ENCODE measurements around the gene OR51B6. TPM values are rescaled to one million over a fixed set of nuclear protein-coding genes. Genes with fewer than 3 reads are reported as not detected.

The OR51B6 gene
- total RNA-seq, 2 experiments from 2014 or later: not detected

DNA sequence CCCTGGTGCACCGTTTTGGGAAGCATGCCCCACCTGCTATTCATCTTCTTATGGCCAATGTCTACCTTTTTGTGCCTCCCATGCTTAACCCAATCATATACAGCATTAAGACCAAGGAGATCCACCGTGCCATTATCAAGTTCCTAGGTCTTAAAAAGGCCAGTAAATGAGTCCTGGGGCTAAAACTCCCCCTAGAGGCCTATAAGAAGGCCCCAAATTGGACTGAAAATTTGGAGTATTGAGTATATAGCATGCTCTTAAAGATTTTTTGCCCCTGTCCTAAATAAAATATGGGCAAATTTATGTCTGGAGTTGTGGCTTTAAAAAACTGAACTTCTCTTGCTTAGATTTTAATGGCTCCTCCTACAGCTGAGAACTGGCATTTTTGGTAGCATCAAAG, 38.9 kb downstream of the OR51B6 start:
- no peaks in the 10 kb centered on the region for H3K36me3 Mint-ChIP-seq

DNA sequence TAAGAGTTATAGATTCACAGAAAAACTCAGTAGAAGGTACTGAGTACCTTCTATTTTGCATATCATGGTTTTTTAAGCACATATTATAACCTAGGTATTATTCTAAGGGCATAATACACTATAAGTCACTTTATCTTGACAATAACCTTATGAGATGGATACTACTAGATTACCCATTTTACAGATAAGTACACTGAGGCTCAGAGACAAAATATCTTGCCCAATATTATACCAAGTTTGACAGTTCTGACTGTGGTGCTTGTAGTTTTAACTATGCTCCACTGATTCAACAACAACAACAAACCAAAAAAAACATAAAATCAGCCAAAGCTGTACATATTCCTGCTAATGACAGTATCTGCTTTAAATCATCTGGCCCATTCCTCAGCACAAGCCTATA, 42.8 kb downstream of the OR51B6 start:
- H3K4me1 Mint-ChIP-seq: no peaks in the 10 kb centered on the region
- no peak overlapping the region for H3K4me3 Mint-ChIP-seq
- no peaks in the 10 kb centered on the region for H3K9me3 Mint-ChIP-seq
- H3K27me3 Mint-ChIP-seq: peaks cover 4% of the 10 kb centered on the region
- DNase-seq: no peak
- no peaks in the 10 kb centered on the region for H3K36me3 Mint-ChIP-seq
- H3K27ac Mint-ChIP-seq: no peak overlapping the region

More for the DNA sequence above, 38.9 kb downstream of the OR51B6 start:
- Mint-ChIP-seq H3K9me3 (no peaks in the 10 kb centered on the region), H3K4me3 (no peak overlapping the region), H3K27me3 (peaks cover 4% of the 10 kb centered on the region), H3K4me1 (no peaks in the 10 kb centered on the region), H3K27ac (no peak overlapping the region)
- DNase-seq: no peak

DNA sequence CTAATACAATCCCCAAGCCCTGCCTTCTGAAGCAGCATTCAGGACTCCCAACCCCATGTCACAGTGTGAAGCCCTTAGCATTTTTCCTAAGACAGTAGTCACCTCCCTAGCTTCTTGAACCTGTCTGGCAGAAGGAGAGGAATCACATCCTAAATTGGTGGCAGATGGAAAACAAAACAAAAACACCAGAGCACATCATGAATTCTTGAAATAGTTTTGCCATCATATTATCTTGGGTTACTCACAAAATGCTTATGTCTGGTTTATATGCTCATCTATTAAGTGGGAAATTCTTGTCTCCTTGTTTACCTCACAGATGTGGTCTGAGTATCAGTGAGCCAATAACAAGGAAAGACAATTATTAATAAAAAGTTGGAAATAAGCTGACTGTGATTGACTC, 47.6 kb downstream of the OR51B6 start:
- H3K4me1 Mint-ChIP-seq: no peaks in the 10 kb centered on the region
- no peaks in the 10 kb centered on the region for H3K36me3 Mint-ChIP-seq
- H3K27ac Mint-ChIP-seq: no peak overlapping the region
- no peaks in the 10 kb centered on the region for H3K9me3 Mint-ChIP-seq
- H3K4me3 Mint-ChIP-seq: no peak overlapping the region
- H3K27me3 Mint-ChIP-seq: no peaks in the 10 kb centered on the region
- no peak for DNase-seq

Other genes starting within 250 kb of the OR51B6 start
- gene OR52A5, start 213.2 kb upstream of the OR51B6 start, total RNA-seq: not detected
- not detected for gene OR52A1, start 196.8 kb upstream of the OR51B6 start, total RNA-seq
- gene OR51V1, start 150.8 kb upstream of the OR51B6 start, total RNA-seq: not detected
- gene HBB, start 124.4 kb upstream of the OR51B6 start, total RNA-seq: not detected
- not detected for gene HBD, start 117.0 kb upstream of the OR51B6 start, total RNA-seq
- gene HBG1, start 101.7 kb upstream of the OR51B6 start, total RNA-seq: not detected
- not detected for gene HBG2, start 96.7 kb upstream of the OR51B6 start, total RNA-seq
- not detected for gene HBE1, start 81.6 kb upstream of the OR51B6 start, total RNA-seq
- not detected for gene OR51B4, start 49.6 kb upstream of the OR51B6 start, total RNA-seq
- not detected for gene OR51B2, start 27.2 kb upstream of the OR51B6 start, total RNA-seq
- gene OR51B5, start 8.0 kb upstream of the OR51B6 start, total RNA-seq: not detected
- gene OR51M1, start 32.3 kb downstream of the OR51B6 start, total RNA-seq: not detected
- gene OR51Q1, start 70.6 kb downstream of the OR51B6 start, total RNA-seq: not detected
- not detected for gene OR51I1, start 90.0 kb downstream of the OR51B6 start, total RNA-seq
- not detected for gene OR51I2, start 97.8 kb downstream of the OR51B6 start, total RNA-seq
- gene OR52D1, start 137.2 kb downstream of the OR51B6 start, total RNA-seq: not detected
- not detected for gene UBQLN3, start 158.4 kb downstream of the OR51B6 start, total RNA-seq
- under 1 TPM in 1 of 2 experiments, not detected in 1; 0.19 TPM for gene UBQLNL, start 165.2 kb downstream of the OR51B6 start, total RNA-seq
- gene OR52H1, start 197.0 kb downstream of the OR51B6 start, total RNA-seq: not detected
- gene OR52B6, start 229.4 kb downstream of the OR51B6 start, total RNA-seq: not detected
- 1 to 10 TPM in 1 of 2 experiments, under 1 TPM in 1; 0.89 to 1.4 TPM for gene TRIM6, start 245.1 kb downstream of the OR51B6 start, total RNA-seq